Measurements from ENCODE around the gene CASS4. TPM values are rescaled to one million over a fixed set of nuclear protein-coding genes. Genes with fewer than 3 reads are reported as not detected.
"Not testable (repeated sequence)": the region's sequence is repeated elsewhere in the genome, so short reads cannot be mapped to it uniquely, and the experiment has no call there.

Gene CASS4
- total RNA-seq, 4 donors from 2014 or later, result 1.2 to 9.0 (median 4.4) TPM

DNA sequence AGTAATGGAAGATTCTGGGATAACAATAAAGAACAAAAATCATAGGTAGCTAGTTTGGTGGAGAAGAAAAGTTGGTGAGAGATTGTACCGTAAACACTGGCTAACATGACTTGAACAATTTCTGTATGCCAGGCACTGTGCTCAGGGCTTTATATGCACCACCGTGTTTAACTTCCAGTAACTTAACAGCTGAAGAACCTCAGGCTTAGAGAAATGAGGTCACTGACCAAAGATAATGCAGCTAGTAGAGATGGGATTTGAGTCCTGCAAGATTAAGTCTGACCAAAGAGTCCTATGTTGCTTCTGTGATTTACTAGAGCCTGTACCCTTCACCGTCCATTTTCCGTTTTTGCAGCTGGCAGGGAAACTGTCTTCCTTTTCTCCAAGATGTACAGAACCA is 16.9 kb upstream of the CASS4 start:
- no peaks in the 10 kb centered on the region for H3K9me3 ChIP-seq
- H3K27ac ChIP-seq, result no peak overlapping the region
- no peak for ATAC-seq
- H3K4me3 ChIP-seq, result no peak overlapping the region
- H3K36me3 ChIP-seq, result peaks cover 22 to 51% of the 10 kb centered on the region in 2 donors
- H3K27me3 ChIP-seq, result no peaks in the 10 kb centered on the region
- H3K4me1 ChIP-seq, result peaks cover 3 to 44% (median 20%) of the 10 kb centered on the region in 3 donors
- TF ChIP-seq, protein P1, sequence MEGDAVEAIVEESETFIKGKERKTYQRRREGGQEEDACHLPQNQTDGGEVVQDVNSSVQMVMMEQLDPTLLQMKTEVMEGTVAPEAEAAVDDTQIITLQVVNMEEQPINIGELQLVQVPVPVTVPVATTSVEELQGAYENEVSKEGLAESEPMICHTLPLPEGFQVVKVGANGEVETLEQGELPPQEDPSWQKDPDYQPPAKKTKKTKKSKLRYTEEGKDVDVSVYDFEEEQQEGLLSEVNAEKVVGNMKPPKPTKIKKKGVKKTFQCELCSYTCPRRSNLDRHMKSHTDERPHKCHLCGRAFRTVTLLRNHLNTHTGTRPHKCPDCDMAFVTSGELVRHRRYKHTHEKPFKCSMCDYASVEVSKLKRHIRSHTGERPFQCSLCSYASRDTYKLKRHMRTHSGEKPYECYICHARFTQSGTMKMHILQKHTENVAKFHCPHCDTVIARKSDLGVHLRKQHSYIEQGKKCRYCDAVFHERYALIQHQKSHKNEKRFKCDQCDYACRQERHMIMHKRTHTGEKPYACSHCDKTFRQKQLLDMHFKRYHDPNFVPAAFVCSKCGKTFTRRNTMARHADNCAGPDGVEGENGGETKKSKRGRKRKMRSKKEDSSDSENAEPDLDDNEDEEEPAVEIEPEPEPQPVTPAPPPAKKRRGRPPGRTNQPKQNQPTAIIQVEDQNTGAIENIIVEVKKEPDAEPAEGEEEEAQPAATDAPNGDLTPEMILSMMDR (IDR thresholded peaks at IDR 0.05), result no peak
- TF ChIP-seq EP300 (IDR thresholded peaks at IDR 0.05) (no peak), POLR2AphosphoS5 (IDR thresholded peaks at IDR 0.05) (no peak), POLR2A (IDR thresholded peaks at IDR 0.05) (no peak)
- WGBS, 2 donors (ENCODE audit: low coverage in 1 of 2), result 72 to 78% methylated on average over 4 of the region's 4 CpGs

DNA sequence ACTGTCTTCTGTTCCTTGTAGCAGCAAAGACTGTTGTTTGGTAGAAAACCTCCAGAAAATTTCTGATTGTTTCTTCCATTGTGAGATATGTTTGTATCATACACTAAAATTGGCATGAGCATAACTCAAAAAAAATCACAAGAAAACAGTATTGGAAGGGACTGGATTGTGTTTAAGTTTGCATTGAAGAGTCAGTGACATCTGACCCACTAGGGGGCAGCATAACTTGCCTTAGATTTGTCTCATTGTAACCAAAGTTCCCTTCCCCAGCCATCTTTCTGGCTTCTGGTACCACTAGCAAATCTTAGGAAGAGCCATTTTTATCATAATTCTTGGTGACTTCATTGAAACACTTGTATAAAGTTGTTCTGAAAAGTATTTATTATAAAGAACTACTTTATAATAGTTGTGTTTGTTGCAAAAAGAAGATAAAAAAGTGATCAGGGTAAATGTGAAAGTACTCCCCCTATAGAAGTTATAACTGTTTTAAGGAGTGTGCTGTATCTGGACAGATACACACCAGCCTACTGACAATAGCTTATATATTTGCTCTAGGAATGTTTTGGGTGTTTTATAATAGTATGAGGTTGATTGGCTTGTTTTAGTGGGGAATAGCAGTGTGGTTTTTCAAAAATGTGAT is 11.9 kb upstream of the CASS4 start:
- no peak for ATAC-seq
- Histone ChIP-seq H3K4me3 (no peak overlapping the region), H3K27me3 (no peaks in the 10 kb centered on the region), H3K27ac (no peak overlapping the region), H3K9me3 (no peaks in the 10 kb centered on the region), H3K4me1 (peaks cover 0 to 16% (median 0%) of the 10 kb centered on the region in 3 donors), H3K36me3 (peaks cover 22 to 99% of the 10 kb centered on the region in 2 donors)
- TF ChIP-seq, protein P1 (IDR thresholded peaks at IDR 0.05), result peak; percentile 58 to 78 (median 74)
- TF ChIP-seq POLR2AphosphoS5 (IDR thresholded peaks at IDR 0.05), result no peak

DNA sequence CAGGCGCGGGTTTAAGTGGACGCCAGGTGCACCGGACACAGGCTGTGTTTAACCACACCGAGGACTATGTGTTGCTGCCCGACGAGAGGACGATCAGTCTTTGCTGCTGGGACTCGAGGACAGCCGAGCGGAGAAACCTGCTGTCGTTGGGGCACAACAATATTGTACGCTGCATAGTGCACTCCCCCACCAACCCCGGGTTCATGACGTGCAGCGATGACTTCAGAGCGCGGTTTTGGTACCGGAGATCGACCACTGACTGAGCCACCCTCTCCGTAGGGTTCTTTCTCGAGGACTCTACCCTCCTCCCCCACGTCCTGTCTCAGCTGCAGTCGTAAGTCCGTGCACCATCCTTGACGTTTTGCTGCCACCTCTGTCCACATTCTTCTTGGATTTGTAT is 8.6 kb upstream of the CASS4 start:
- Histone ChIP-seq H3K36me3 (peaks cover 8 to 99% of the 10 kb centered on the region in 2 donors), H3K4me3 (no peak overlapping the region), H3K4me1 (peaks cover 0 to 14% (median 0%) of the 10 kb centered on the region in 3 donors), H3K27ac (no peak overlapping the region), H3K9me3 (no peaks in the 10 kb centered on the region), H3K27me3 (no peaks in the 10 kb centered on the region)
- no peak for ATAC-seq
- WGBS, 2 donors (ENCODE audit: low coverage in 1 of 2), result 90 to 91% methylated on average over 2 to 17 of the region's 26 CpGs
- TF ChIP-seq, protein P1 (IDR thresholded peaks at IDR 0.05), result no peak
- TF ChIP-seq POLR2AphosphoS5 (IDR thresholded peaks at IDR 0.05) (no peak), EP300 (IDR thresholded peaks at IDR 0.05) (no peak), POLR2A (IDR thresholded peaks at IDR 0.05) (no peak)

DNA sequence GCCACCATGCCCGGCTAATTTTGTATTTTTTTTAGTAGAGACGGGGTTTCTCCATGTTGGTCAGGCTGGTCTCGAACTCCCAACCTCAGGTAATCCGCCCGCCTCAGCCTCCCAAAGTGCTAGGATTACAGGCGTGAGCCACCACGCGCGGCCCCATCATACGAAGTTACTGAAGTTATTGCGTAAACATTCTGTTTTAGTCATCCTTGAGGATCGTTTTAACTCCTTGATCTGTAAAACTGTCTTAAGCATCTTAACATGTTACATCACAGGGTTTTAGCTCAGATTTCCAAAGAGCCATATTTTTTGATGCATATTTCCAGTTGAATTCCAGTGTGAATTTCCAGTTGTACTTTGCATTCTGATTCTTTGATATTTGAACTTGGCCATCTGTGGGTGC is 6.7 kb upstream of the CASS4 start:
- not testable (repeated sequence) for H3K27ac ChIP-seq, H3K4me1 ChIP-seq, H3K9me3 ChIP-seq, H3K27me3 ChIP-seq, ATAC-seq, H3K4me3 ChIP-seq
- 90% methylated on average over 8 to 11 of the region's 12 CpGs for WGBS, 2 donors (ENCODE audit: low coverage in 1 of 2)
- peaks cover 0 to 89% of the 10 kb centered on the region in 2 donors for H3K36me3 ChIP-seq

DNA sequence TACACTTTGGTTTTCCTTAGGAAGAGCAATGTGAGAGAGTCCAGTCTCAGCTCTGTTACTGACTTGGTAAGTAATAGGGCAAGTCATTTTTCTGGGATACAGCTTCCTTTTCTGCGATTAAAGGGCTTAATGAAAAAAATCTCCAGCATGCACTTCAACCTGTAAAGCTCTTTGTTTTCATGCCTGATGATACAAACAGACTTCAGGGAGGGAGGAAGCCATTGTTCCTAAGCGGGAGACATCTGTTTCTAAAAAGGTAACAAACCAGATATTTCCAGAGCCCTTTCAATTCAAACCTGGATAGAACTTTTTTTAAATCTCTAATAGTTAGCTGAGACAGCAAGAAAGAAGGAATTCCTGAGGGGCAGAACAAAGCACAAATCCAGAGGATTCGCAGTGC is 5.2 kb upstream of the CASS4 start:
- no peak for ATAC-seq
- no peak overlapping the region for H3K4me3 ChIP-seq
- H3K36me3 ChIP-seq, result peaks cover 0 to 73% of the 10 kb centered on the region in 2 donors
- no peaks in the 10 kb centered on the region for H3K27me3 ChIP-seq
- no peak overlapping the region for H3K27ac ChIP-seq
- no peak for TF ChIP-seq EP300 (IDR thresholded peaks at IDR 0.05)
- TF ChIP-seq POLR2AphosphoS5 (IDR thresholded peaks at IDR 0.05), result no peak
- TF ChIP-seq, protein P1 (IDR thresholded peaks at IDR 0.05), result no peak
- no peak for TF ChIP-seq POLR2A (IDR thresholded peaks at IDR 0.05)
- no peaks in the 10 kb centered on the region for H3K9me3 ChIP-seq
- H3K4me1 ChIP-seq, result peaks cover 0 to 17% (median 4%) of the 10 kb centered on the region in 3 donors
- WGBS, 2 donors (ENCODE audit: low coverage in 1 of 2), result 79 to 83% methylated on average over 3 of the region's 3 CpGs

All from gastroesophageal sphincter (tissue), 4 donors.